Mesothelial cell of epicardium (in vitro differentiated cells): Measurements from ENCODE around the gene AK4. TPM values are rescaled to one million over a fixed set of nuclear protein-coding genes. Genes with fewer than 3 reads are reported as not detected.

Source experiments
- DNase-seq, 2 experiments: peaks; one replicate each; pipeline ENCODE4 v3.0.0; 2021; ENCODE audit warnings: low spot score in 2 of 2; ENCODE audit not compliant: unreplicated experiment in 2 of 2
- H3K27ac Mint-ChIP-seq: 2 replicates; pipeline ENCODE4 v1.8.0; 2021; ENCODE audit warnings: mixed read lengths
- H3K27me3 Mint-ChIP-seq: 2 replicates; pipeline ENCODE4 v1.8.0; 2021; ENCODE audit warnings: low read depth, mixed read lengths
- H3K36me3 Mint-ChIP-seq: 2 replicates; pipeline ENCODE4 v1.8.0; 2021; ENCODE audit warnings: mixed read lengths
- H3K4me1 Mint-ChIP-seq: 2 replicates; pipeline ENCODE4 v1.8.0; 2021; ENCODE audit warnings: mixed read lengths
- H3K4me3 Mint-ChIP-seq: 2 replicates; pipeline ENCODE4 v1.8.0; 2021; ENCODE audit warnings: mild to moderate bottlenecking, moderate library complexity, mixed read lengths
- H3K9me3 Mint-ChIP-seq: 2 replicates; pipeline ENCODE4 v1.8.0; 2021; ENCODE audit warnings: mixed read lengths
- total RNA-seq: library from RNA; stranded (reverse); gene quantifications from 3 replicates; pipeline ENCODE4 v1.2.1, GENCODE V29; 2021
- TF ChIP-seq, protein P1 (sequence below): fragments of 200-600 bp; sonication (generic); IDR thresholded peaks from one replicate; pipeline ENCODE4 v1.5.0; 2021; ENCODE audit warnings: antibody characterized with exemption; ENCODE audit not compliant: unreplicated experiment

The AK4 gene
- total RNA-seq, 1 donor from 2014 or later: 20.7 TPM

DNA sequence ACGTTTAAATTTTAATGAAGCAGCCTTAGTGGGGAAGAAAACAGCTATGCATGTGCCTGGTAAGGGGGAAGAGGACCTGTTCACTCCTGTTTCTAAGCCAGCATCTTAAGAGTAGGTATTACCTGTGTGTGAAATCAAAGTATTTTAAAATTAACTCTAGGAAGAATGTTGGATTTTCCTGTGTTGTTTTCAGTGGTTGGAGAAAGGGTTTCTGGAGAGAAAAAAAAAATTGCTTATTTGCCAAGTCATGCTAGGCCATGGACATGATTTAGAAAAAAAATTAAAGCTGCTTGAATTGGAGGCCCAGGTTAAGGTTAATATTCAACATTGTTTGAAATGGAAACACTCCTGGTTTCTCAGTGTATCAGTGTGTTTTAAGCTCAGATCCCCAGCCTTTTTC lies 118.5 kb downstream of the AK4 start:
- Mint-ChIP-seq H3K9me3 (no peaks in the 10 kb centered on the region), H3K4me3 (peak overlapping the region; percentile 65), H3K4me1 (peaks cover 28% of the 10 kb centered on the region), H3K36me3 (no peaks in the 10 kb centered on the region), H3K27me3 (no peaks in the 10 kb centered on the region), H3K27ac (peak overlapping the region; percentile 75)
- TF ChIP-seq, protein P1, sequence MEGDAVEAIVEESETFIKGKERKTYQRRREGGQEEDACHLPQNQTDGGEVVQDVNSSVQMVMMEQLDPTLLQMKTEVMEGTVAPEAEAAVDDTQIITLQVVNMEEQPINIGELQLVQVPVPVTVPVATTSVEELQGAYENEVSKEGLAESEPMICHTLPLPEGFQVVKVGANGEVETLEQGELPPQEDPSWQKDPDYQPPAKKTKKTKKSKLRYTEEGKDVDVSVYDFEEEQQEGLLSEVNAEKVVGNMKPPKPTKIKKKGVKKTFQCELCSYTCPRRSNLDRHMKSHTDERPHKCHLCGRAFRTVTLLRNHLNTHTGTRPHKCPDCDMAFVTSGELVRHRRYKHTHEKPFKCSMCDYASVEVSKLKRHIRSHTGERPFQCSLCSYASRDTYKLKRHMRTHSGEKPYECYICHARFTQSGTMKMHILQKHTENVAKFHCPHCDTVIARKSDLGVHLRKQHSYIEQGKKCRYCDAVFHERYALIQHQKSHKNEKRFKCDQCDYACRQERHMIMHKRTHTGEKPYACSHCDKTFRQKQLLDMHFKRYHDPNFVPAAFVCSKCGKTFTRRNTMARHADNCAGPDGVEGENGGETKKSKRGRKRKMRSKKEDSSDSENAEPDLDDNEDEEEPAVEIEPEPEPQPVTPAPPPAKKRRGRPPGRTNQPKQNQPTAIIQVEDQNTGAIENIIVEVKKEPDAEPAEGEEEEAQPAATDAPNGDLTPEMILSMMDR: no peak
- no peak for DNase-seq

DNA sequence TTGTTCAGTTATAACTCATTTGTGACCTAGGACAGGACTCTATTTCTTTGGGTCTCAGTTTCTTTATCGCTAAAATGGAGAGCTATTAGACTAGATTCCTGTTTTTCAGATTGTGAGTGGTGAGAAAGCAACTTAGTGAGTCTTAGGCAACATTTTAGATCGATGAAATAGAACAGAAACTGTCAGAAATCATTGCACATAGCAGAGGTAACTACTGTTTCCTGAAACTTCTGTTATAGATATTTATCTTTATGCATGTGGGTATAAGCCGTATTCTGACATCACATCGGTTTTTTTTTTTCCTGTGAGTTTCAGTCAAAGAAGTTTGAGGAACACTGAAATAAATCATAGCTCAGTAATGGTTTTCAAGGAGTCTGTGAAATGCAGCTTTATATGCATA lies 119.3 kb downstream of the AK4 start:
- TF ChIP-seq, protein P1: no peak
- Mint-ChIP-seq H3K9me3 (no peaks in the 10 kb centered on the region), H3K36me3 (no peaks in the 10 kb centered on the region), H3K4me3 (peak overlapping the region; percentile 22), H3K27ac (peak overlapping the region; percentile 94), H3K4me1 (peaks cover 28% of the 10 kb centered on the region), H3K27me3 (no peaks in the 10 kb centered on the region)
- no peak for DNase-seq

DNA sequence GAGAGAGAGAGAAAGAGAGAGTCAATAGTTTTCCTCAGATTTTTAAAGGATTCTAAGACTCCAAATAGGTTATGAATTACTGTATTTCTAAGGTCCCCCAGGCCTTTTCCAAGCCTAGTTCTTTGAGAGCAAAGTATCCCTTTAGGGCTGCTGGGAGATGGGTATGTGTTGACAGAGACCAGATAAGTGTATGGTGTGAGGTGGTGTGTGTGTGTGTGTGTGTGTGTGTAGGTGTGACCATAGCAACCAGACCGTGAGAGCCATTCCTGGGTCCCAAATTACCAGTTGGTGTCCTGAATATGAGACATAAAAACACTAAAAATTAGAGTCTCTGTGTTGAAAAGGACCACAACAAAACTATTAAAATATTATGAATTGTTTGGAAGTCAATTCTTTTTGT lies 119.7 kb downstream of the AK4 start:
- TF ChIP-seq, protein P1: no peak
- Mint-ChIP-seq H3K27me3 (no peaks in the 10 kb centered on the region), H3K9me3 (no peaks in the 10 kb centered on the region), H3K4me1 (peaks cover 28% of the 10 kb centered on the region), H3K27ac (peak overlapping the region; percentile 94), H3K36me3 (no peaks in the 10 kb centered on the region), H3K4me3 (no peak overlapping the region)
- DNase-seq: no peak

DNA sequence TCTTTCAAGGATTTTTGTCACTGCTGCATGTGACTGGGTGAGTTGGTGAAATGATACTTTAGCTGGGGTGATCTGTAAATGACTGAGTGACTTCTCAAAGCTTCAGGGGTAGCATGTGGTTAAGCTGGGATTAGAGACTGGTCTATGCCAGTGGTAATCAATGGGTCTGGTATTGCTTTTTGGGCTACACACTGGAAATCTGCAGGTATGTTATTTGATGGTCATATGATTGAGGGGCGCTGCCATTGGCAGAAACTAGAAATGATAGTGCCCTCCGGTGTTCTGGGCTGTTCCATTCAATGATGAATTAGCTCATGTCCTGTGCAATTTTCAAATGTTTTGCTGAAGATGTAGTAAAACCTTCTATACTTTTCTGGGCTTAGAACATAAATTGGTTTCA lies 121.6 kb downstream of the AK4 start:
- Mint-ChIP-seq H3K27me3 (no peaks in the 10 kb centered on the region), H3K9me3 (no peaks in the 10 kb centered on the region), H3K4me3 (no peak overlapping the region), H3K4me1 (peaks cover 26% of the 10 kb centered on the region), H3K27ac (no peak overlapping the region), H3K36me3 (no peaks in the 10 kb centered on the region)
- DNase-seq: no peak
- TF ChIP-seq, protein P1: no peak

DNA sequence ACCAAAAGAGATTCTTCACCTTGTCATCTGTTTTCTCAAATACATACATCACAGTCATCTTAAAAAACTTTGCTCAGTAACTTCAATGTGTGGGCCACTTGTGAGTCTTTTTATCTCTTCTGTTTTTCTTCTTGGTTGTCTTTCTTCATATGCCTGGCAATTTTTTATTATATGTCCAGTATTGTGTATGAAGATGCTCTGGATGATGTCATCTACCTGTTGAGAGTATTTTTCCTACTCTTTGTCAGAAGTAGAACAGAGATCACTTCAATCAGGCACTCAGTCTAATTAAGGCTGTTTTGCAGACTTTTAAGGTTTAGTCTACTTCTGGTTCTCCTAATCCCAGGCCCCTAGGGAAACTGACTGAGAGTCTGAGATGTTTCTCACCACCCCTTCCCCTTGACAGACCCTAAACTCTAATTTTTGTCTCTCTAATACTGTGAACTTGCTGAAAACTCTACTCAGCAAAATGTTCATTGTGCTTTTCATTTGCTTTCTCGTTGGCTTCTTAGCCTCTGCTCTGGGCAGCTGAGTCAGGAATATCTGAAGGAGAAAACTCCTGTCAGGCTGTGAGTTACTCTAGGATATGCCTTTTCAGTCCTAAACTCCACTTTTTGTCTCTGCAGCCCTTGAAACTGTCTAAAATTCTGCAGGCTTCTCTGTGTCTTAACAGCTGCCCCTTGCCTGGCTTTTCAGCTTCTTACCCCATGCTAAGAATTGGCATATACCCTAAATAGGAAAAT lies 128.4 kb downstream of the AK4 start:
- Mint-ChIP-seq H3K27me3 (no peaks in the 10 kb centered on the region), H3K36me3 (no peaks in the 10 kb centered on the region), H3K4me3 (no peak overlapping the region), H3K27ac (peak overlapping the region; percentile 15), H3K4me1 (peaks cover 32% of the 10 kb centered on the region), H3K9me3 (no peaks in the 10 kb centered on the region)
- TF ChIP-seq, protein P1: no peak
- no peak for DNase-seq
